Stimulated activated CD8-positive, alpha-beta memory T cell treated with anti-CD3 and anti-CD28 coated beads, Interleukin-4, amount 100 ng/mL, for 24 hours (primary cell): ENCODE results near the gene MAN1A1.

Experiments used
- DNase-seq: peaks from one replicate; pipeline ENCODE4 v3.0.0-alpha.2; 2020; ENCODE audit warnings: low read depth

The MAN1A1 gene

DNA sequence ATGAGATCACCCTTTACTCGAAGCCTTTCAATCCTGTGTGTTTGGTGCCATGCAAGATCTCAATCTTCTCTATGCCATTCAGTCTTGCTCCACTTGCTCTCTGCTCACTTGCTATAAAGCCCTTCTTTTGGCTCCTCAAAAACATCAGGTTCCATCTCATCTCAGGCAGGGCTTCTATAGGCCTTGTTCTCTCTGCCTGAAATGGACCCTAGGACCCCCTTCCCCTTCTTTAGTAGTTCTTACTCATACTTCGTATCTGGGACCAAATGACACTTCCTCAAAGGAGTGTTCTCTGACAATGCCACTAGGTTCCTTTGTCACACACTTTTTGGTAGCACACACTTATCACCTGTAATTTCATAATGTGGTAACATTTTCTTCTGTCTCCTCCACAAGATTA is 154.4 kb downstream of the MAN1A1 start:
- DNase-seq = no peak

DNA sequence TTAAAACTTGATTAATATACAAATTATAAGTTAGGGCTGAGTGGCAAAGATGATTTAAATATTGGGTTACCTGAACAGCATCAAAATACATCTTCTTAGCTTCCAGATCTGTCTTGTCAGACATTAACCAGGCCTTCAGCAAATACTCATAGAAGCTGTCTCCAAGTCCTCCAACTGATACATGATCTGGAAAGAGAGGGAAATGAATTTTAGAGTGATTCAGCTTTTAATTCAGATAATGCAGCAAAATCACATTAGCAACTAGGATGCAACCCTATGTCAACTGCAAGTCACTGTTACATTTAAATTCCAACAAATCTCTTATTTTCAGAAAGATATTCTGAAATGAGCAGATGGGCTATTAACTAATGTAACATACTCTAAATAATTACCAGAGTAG is 155.9 kb downstream of the MAN1A1 start:
- DNase-seq = no peak

GRCh38 chr6:119192200-119192599 is 157.4 kb downstream of the MAN1A1 start:
- no peak for DNase-seq

DNA sequence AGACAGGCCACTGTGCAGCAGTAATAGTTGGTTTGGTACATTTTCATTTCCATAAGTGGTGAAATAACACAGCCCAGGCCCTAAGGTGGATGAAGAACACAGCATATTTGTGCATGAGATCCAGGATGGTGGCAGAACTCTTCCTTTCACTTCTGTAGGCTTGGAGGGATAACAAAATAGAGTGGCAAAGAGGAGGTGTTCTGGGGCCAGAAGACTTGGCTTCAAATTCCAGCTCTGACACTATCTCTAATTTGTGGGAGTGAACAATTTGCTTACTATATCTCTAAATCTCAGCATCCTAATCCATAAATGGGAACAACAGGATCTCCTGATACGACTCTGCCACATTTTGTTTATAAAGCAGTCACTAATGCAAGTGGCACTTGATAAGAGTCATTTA is 159.4 kb downstream of the MAN1A1 start:
- no peak for DNase-seq

DNA sequence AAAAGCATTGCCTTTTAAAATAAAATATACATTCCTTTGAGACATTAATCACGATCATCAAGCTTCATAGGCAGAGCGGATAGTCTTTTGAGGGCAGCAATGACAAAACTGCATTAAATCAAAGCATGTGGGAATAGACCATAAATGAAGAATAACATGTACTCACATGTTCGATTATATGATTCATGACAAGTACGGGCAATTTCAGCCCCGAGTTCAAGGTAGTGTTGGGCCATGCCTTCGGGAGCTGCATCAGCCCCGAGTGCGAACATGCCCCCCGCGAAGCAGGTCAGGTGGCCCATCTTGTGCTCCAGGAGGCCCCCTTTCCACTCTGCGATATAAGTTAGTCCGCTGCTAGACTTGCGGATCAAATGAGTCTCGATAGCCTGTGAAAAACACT is 160.1 kb downstream of the MAN1A1 start:
- DNase-seq = no peak

GRCh38 chr6:119187596-119187995 is 162.0 kb downstream of the MAN1A1 start:
- no peak for DNase-seq

GRCh38 chr6:119186490-119186889 is 163.1 kb downstream of the MAN1A1 start:
- DNase-seq = no peak

DNA sequence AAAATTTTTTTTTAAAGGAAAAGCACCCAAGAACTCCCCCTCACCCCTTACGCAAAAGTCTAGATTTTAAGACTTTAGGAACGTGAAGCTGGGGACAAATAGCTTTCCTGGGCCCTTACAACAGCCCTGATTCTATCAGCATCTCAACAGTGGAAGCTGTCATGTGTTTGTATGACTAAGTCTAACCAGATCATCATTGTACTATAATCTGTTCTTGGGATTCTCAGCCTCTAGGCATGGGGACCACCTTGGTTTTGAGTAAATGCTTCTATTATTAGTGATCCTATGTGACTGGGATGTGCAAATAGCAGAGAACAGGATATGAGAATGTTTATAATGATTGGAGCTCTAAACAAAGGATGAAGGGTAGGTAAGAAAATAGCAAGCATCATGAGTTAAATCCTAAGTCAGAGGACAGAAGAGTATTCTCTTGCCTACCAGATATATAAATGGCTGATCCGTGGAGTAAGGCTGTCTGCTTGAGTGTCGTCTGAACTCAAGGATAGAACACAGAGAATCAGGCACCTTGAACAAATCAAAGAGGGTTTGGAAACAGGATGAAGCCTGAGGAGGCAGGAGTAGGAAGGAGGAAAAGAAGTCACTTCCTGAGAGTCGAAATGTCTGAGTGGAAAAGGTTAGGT is 165.4 kb downstream of the MAN1A1 start:
- DNase-seq = no peak

DNA sequence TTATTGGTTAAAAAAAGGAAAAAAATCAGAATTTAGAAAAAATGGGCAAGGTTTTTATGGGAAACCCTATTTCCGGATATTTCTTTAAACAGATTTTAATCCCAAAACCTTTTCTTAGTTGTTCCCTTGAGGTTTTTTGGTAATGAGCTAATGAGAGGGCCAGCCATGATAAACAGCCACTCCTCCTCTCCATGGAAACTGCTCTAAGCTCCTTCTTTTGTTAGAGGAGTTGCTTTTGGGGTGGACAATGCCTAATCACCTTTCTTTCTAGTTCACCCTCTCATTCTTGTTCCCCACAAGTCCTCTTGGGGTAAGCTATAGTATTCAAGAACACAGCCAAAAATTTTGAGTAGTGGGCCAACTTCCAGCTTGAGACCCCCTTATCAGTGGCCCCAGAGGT is 166.1 kb downstream of the MAN1A1 start:
- DNase-seq = no peak

- no peak for DNase-seq
Measured at GRCh38 chr6:119182875-119183274, 166.7 kb downstream of the MAN1A1 start.

DNA sequence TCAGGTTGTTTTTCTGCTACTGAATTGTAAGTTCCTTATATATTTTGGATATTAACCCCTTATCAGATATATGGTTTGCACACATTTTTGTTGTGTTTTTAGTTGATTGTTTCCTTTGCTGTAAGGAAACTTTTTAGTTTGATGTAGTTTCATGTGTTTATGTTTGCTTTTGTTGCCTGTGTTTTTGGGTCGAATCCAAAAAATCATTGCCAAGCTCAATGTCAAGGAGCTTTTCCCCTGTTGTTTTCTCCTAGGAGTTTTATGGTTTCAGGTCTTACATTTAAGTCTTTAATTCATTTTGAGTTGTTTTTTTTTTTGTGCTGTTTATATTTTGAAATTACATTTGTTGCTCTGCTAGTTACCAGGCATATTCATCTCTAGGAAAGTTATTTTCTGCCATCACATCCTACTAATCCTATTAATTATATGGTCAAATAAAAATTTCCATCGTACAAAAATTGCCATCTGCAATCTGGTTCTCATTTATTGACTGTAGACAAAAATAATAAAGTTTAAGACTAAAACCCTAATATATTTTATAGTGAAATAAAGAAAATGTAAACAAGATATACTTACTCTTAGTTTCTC is 167.3 kb downstream of the MAN1A1 start:
- no peak for DNase-seq

DNA sequence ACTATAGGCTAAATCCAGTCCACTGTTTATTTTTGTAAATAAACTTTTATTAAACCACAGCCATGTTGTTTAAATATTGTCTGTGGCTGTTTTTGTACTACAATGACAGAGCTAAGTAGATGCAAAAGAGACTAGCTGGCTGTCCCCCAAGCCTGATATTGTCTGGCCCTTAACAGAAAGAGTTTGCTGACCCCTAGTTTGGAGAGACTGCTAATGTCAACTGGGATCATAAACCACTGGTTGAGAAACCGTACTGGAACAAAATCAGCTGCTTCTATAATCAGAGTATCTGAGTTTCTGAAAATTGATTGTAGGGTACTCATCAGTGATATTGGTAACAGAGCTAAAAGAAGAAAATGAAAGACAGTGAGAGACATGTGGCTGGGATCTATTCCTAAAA is 168.5 kb downstream of the MAN1A1 start:
- DNase-seq = no peak

DNA sequence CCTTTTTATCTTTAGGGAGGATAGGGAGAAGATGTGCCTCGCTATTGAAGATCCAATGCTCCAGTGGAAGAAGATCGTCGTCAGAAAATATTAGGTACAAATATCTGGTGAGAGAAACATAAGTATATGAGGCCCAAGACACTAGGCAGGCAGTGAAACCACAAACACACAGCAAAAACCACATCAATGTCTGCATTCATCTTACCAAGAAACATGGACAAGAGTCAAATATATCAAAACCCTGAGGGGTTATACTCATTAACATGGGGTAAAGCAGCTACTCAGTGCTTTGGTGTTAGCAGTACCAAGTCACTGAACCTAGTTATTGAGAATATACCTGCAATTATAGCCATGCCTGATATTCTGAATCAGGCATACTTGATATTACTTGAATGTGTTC is 169.7 kb downstream of the MAN1A1 start:
- DNase-seq = no peak

DNA sequence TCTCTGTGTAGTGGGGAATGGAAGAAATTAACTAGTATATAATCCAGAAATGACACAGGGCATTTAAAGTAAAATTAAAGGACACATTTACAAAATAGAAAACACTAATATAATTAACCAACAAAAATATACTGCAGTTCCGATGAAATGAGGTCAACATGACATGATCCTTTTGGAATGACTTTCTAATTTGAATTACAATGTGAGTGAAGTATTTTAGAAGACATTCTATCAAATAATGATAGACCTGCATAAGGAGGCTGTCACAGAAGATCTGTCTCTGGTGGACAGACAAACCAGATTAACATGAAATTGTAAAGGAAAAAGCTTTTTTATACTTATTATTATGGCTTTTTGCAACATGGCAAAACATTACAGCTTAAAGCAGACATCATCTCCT is 170.5 kb downstream of the MAN1A1 start:
- DNase-seq = no peak

DNA sequence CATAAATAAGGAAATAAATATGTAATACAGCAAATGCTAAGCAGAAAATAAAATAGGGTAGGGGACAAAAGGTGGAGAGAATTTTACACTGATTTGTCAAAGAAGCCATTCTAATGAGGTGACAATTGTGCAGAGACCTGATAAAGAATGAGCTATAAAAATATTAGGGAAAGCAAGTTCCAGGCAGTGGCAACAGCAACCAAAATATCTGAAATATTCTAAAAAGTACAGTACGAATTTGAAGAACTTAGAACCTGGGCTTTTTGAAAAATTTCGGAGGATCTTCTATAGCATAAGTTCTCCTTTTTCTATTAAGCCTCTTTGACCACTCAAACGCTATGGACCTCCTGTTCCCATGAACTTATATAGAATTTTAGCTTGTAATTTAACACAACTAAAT is 173.1 kb downstream of the MAN1A1 start:
- DNase-seq = no peak

DNA sequence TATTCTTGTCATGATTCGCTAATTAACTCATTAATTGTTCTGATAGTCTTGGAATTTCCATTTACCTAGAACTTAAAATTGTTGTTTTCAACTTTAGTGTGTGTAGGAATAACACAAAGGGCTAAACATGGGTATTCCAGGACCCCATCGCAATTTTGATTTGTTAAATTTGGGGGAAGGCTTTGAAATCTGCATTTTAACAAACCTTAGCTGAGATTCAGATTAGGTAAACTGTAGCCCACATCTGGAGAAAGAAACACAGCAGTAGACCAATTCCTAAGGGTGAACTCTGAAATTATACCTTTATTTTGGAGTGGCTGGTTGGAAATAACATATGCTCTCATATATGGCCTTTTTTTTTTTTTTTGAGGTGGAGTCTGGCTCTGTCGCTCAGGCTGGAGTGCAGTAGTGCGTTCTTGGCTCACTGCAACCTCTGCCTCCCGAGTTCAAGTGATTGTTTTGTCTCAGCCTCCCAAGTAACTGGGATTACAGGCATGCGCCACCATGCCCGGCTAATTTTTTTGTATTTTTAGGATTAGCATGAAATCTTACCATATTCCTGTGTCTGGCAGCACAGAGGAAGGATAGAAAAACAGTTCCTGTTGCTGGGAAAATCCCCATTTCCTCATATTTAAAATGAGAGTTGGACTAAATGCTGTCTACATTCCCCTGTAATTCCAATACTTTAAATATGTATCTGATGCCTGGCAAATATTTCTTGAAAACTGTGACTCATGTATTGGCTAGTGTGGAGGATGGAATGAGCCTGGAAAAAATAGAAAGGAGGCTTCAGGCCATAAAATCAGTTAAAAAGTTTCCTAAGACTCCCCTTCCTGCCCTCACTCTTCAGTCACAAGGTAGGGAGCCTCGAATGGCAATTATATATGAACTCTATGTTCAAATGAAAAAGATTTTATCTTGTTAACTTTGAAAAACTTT is 174.4 kb downstream of the MAN1A1 start:
- no peak for DNase-seq

DNA sequence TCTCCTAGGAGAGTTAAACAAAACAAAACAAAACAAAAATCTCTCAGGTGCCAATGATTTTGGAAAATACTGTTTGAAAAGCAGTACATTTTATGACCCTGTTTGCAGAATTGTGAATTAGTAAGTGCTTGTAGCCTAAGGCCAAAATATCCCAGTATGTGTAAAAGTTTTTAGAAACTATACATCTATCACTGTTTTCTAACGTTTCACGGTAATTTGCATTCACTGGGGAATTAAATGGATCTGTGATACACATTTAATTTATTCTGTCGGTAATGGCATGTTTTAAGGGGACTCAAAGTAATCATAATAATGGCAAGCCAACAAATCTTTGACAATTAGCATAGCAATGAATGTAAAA is 175.5 kb downstream of the MAN1A1 start:
- no peak for DNase-seq

- DNase-seq = no peak
Measured at GRCh38 chr6:119173249-119174084, 176.1 kb downstream of the MAN1A1 start.

DNA sequence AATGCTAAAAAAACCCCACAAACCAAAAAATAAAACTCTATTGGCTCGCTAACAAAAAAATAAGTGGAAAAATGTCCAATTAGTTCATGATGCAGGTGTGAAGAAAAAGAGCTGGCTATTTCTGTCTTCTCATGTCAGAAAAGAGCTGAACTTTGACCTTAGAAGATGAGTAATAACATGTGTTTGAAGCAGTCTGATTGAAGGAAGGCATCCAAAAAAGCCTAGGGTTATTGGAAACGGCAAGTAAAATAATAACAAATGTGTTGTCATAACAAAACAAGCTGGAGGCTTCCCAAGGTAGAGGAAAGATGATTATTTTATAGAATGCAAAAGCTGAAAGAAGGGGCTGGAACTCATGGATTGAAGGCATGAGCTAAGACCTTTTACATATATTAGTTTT is 176.7 kb downstream of the MAN1A1 start:
- DNase-seq = no peak

DNA sequence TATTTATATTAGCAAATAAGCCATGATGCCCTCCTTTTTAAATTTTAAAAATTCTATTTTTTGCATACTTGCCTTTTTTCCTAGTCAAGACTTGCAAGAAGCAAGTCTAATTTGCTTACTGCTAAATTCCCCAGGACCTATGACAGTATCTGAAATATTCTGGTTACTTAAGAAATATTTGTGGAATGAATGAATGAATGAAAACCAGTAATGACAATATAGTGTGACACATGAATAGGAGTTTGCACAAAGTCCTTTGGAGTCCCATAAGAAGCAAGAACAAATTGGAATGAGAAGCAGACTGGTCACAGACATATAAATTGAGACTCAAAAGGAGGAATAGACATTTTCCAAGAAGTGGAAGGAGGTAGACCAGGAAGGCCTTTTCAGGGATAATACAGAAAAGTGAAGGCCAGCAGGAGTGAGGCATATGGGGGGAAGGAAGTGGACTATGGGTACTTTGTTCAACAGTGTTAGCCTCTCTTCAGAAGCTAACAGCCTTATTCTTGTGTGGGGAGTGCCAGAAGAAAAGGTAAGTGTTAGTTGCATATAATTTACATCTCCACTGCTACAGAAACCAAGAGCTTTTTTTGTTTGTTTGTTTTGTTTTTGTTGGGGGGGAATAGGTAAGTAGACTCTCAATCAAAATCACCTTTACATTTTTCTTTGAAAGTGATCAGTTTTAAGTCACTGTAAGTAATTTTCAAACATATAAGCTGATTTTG is 177.5 kb downstream of the MAN1A1 start:
- DNase-seq = no peak

DNA sequence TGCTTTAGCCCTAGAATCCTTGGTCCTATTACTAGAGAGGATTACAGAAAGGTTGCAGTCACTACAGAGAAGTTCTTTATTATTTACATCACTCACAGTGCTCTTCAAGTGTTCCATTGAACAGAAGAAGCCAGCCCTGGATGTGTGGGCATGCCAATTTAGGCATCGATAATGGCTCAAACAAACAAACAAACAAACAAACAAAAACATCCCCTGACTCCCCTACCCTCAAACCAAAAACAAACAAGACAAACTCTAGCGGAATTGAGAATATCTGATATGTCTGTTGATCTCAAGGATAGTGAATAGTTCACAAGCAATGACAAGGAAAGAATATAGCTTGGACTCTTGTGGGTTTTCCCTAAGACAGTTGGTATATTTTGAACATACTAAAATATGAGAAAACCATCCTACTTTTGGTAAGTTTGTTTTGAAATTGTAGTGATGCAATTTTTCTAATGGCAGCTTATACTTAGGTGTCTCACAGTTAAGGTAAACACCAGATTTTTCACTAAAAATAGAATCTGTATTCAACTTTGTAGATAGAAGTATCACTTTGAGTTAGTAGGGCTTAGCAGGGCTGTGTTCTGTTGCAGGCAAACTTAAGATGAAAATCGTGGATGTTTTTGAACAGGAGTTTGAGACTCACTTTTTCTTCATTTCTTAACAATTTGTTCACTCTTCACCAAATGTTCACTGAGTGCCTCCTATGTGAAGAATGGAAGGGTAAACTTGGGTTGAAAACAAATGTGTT is 178.3 kb downstream of the MAN1A1 start:
- DNase-seq = no peak
